Measurements from ENCODE around the gene GOLGA3. TPM values are rescaled to one million over a fixed set of nuclear protein-coding genes. Genes with fewer than 3 reads are reported as not detected.
"Not testable (repeated sequence)": the region's sequence is repeated elsewhere in the genome, so short reads cannot be mapped to it uniquely, and the experiment has no call there.

Gene GOLGA3
- total RNA-seq, 1 donor from 2014 or later, result 64.5 TPM

DNA sequence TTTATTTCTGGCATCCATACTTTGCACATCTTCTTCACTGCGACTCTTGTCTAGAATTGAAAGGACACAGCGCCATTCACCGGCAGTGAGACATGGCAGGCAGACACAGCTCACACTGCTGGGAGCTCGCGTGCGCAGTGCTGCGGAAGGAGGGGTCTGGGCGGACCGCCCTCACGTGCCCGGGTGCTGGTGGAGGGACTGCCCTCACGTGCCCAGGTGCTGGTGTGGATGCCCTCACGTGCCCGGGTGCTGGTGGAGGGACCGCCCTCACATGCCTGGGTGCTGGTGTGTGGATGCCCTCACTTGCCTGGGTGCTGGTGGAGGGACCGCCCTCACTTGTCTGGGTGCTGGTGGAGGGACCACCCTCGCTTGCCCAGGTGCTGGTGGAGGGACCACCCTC is 27.9 kb upstream of the GOLGA3 start:
- Mint-ChIP-seq H3K27me3 (ENCODE audit: low read depth) (no peaks in the 10 kb centered on the region), H3K9me3 (no peaks in the 10 kb centered on the region), H3K36me3 (ENCODE audit: low read depth) (peaks cover 55% of the 10 kb centered on the region), H3K27ac (no peak overlapping the region), H3K4me1 (ENCODE audit: low read depth) (no peaks in the 10 kb centered on the region), H3K4me3 (ENCODE audit: low read depth) (no peak overlapping the region)
- intact Hi-C loops (cut with micrococcal nuclease), result no loop called here
- DNase-seq (ENCODE audit: low spot score), result no peak

DNA sequence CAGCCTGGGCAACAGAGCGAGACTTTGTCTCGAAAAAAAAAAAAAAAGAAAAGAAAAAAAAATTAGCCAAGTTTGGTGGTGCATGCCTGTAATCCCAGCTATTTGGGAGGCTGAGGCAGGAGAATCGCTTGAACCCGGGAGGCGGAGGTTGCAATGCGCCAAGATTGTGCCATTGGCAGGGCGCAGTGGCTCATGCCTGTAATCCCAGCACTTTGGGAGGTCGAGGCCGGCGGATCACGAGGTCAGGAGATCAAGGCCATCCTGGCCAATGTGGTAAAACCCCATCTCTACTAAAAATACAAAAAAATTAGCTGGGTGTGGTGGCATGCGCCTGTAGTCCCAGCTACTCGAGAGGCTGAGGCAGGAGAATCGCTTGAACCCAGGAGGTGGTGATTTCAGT is 26.5 kb upstream of the GOLGA3 start:
- peaks cover 55% of the 10 kb centered on the region for H3K36me3 Mint-ChIP-seq (ENCODE audit: low read depth)
- H3K27me3 Mint-ChIP-seq (ENCODE audit: low read depth); DNase-seq (ENCODE audit: low spot score); intact Hi-C loops (cut with micrococcal nuclease); H3K4me1 Mint-ChIP-seq (ENCODE audit: low read depth); H3K4me3 Mint-ChIP-seq (ENCODE audit: low read depth); H3K27ac Mint-ChIP-seq; H3K9me3 Mint-ChIP-seq: not testable (repeated sequence)

DNA sequence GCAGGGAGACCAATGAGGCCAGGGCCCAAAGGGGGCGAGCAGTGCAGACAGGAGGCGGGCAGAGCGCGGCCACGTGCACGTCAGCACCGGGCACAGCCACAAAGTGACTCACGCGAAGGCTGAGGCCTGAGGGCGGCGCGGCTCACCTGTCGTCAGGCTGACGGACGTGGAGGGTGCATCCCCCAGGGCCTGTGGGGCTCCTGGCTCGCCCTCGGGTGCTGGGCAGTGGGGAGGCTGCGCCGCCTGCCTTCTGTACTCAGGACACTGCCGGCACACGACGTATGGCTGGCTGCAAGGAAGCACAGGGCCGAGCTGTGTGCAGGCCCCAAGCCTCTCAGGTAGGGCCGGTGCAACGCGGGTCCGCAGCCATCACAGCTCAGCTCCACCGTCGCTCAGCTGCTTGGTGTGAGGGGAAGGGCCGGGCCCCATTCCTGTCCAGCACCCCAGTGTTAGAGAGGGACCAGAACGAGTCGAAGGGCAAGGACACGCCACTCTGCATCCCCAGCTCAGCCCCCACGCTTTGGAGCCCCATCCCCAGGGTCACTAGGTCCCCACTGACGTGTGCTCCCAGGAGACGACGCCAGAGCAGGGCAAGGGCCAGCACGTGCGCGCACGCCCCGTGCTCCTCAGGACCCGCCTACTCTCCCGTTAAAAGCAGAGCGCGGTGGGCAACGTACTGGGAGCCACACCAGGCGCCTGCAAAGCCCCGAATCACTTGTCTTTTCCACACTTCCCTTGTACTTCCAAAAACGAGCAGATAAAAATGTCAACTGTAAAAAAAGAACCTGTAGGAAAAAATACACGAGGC is 24.8 kb upstream of the GOLGA3 start:
- Mint-ChIP-seq H3K36me3 (ENCODE audit: low read depth) (peaks cover 47% of the 10 kb centered on the region), H3K27ac (no peak overlapping the region), H3K4me3 (ENCODE audit: low read depth) (no peak overlapping the region), H3K4me1 (ENCODE audit: low read depth) (no peaks in the 10 kb centered on the region), H3K9me3 (no peaks in the 10 kb centered on the region), H3K27me3 (ENCODE audit: low read depth) (no peaks in the 10 kb centered on the region)
- intact Hi-C loops (cut with micrococcal nuclease), result no loop called here
- no peak for DNase-seq (ENCODE audit: low spot score)

DNA sequence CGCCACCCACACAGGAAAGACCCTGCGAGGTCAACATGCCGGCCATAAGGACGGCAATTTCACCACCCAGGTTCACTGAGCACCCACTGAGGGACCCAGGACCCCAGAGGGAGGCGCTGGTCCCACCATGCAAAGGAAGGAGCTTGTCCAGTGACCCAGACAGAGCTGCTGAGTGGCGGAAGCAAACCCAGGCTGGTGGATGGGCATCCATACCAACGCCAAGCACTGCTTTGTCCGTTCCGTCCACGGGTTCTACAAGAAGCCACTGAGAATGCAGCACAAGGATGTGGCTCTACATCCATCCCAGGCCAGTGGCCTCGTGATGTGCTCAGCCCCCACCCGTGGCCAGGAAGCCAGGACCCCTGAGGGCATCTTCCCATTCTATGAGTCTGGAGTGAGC is 23.8 kb upstream of the GOLGA3 start:
- no peaks in the 10 kb centered on the region for H3K27me3 Mint-ChIP-seq (ENCODE audit: low read depth)
- no peak overlapping the region for H3K4me3 Mint-ChIP-seq (ENCODE audit: low read depth)
- H3K4me1 Mint-ChIP-seq (ENCODE audit: low read depth), result no peaks in the 10 kb centered on the region
- no peaks in the 10 kb centered on the region for H3K9me3 Mint-ChIP-seq
- no peak for DNase-seq (ENCODE audit: low spot score)
- H3K27ac Mint-ChIP-seq, result no peak overlapping the region
- H3K36me3 Mint-ChIP-seq (ENCODE audit: low read depth), result peaks cover 51% of the 10 kb centered on the region
- intact Hi-C loops (cut with micrococcal nuclease), result no loop called here

DNA sequence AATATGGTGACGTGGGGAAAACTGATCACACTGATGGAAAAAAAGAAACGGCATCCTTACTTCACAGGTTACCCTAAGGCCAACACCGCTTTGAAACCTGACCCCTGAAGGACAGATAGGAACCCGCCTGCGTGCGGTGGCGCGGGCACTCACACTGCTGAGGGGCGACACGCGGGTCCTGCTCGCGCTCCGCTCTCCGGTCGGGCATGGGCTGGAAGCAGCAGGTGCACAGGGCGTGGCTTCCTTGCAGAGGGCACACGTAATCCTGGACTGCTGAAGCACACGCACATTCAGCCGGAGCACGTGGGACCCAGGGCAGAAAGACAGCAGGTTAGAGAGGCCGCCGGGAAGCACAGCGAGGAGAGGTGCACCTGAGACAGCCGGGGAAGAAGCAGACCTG is 22.8 kb upstream of the GOLGA3 start:
- H3K27ac Mint-ChIP-seq, result no peak overlapping the region
- no peaks in the 10 kb centered on the region for H3K27me3 Mint-ChIP-seq (ENCODE audit: low read depth)
- H3K36me3 Mint-ChIP-seq (ENCODE audit: low read depth), result peaks cover 56% of the 10 kb centered on the region
- H3K4me1 Mint-ChIP-seq (ENCODE audit: low read depth), result no peaks in the 10 kb centered on the region
- H3K4me3 Mint-ChIP-seq (ENCODE audit: low read depth), result no peak overlapping the region
- intact Hi-C loops (cut with micrococcal nuclease), result no loop called here
- no peak for DNase-seq (ENCODE audit: low spot score)
- no peaks in the 10 kb centered on the region for H3K9me3 Mint-ChIP-seq

DNA sequence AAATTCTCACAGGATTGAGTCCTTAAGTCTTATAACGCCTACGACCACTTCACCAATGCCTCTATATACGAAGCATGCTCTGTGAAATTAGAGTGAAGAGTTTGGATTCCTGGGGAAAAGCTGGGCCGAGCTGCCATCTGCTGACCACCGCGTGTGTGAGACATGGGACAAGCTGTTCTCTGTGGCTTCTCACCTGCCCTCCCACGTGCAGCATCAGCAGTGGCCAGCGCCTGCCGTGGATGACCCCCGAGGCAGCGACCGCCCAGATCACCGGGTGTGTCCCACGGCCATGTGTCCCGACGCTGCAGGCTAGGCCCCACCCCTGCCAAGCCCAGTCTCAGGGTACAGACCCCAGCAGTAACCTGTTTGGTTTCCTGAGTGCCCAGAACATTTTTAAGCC is 21.6 kb upstream of the GOLGA3 start:
- no peak for DNase-seq (ENCODE audit: low spot score)
- H3K4me1 Mint-ChIP-seq (ENCODE audit: low read depth), result no peaks in the 10 kb centered on the region
- H3K36me3 Mint-ChIP-seq (ENCODE audit: low read depth), result peaks cover 55% of the 10 kb centered on the region
- H3K9me3 Mint-ChIP-seq, result no peaks in the 10 kb centered on the region
- no peak overlapping the region for H3K4me3 Mint-ChIP-seq (ENCODE audit: low read depth)
- H3K27me3 Mint-ChIP-seq (ENCODE audit: low read depth), result no peaks in the 10 kb centered on the region
- intact Hi-C loops (cut with micrococcal nuclease), result no loop called here
- no peak overlapping the region for H3K27ac Mint-ChIP-seq

DNA sequence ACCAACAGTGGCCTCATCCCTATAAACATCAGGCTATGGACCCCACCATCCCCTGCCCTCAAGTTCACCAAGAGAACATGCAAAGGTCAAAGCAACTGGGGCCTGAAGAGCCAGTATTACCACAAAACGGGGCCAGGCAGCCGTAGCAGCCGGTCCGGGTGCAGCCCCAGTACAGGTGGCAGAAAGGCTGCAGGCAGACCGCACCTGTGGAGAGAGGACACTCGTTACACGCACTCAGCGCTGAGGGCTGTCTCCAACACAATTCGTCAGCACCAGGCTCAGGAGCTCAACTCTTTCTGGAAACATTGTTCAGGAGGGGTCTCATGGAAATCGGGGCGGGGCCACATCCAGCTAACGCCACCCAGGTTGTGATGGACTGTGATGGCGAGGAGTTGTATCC is 19.9 kb upstream of the GOLGA3 start:
- Mint-ChIP-seq H3K27me3 (ENCODE audit: low read depth) (no peaks in the 10 kb centered on the region), H3K27ac (no peak overlapping the region), H3K4me1 (ENCODE audit: low read depth) (no peaks in the 10 kb centered on the region), H3K9me3 (no peaks in the 10 kb centered on the region), H3K36me3 (ENCODE audit: low read depth) (peaks cover 51% of the 10 kb centered on the region), H3K4me3 (ENCODE audit: low read depth) (no peak overlapping the region)
- DNase-seq (ENCODE audit: low spot score), result no peak
- intact Hi-C loops (cut with micrococcal nuclease), result no loop called here

DNA sequence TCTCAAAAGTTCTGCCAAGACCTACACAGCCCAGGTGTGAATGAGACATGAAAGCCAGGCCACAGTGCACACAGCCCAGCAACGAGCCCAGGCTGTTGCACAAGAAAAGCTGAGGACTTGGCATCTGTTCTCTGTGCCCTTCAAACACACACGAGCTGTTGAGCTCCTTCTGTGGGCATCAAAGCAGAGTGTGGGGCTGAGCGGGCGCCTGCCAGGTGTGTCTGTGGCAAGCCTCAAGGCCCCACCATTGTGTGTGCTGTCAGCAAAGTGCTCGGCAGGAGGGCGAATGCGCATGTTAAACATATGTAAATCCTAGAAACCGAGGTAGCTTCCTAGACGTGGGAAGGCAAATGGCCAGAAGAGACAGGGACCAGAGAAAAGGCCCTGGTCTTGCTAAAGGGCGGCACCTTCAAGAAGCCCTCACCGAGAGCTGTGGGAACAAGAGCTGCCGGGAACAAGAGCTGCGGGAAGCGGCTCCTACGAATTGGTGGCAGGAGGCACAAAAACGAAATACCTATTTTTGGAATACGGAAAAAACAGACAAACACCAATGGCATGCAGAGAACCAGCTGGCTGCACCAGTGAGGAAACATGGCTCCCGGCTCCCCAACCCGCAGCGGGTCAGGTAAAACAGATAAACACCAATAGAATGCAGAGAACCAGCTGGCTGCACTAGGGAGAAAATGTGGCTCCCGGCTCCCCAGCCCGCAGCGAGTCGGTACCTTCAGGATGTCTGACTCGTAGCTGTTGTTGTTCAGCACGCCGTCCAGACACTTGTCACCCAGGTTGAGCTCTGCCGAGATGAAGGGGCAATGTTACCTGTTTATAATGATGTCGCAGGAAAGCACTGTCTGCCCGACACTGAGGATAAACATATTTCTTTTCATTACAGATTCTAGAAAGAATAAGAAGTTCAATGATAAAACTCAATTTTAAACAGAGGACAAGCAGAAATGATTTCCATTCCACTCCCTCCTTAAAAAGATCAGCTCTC is 19.0 kb upstream of the GOLGA3 start:
- DNase-seq (ENCODE audit: low spot score), result no peak
- H3K4me3 Mint-ChIP-seq (ENCODE audit: low read depth), result no peak overlapping the region
- intact Hi-C loops (cut with micrococcal nuclease), result no loop called here
- no peaks in the 10 kb centered on the region for H3K4me1 Mint-ChIP-seq (ENCODE audit: low read depth)
- no peaks in the 10 kb centered on the region for H3K27me3 Mint-ChIP-seq (ENCODE audit: low read depth)
- peaks cover 52% of the 10 kb centered on the region for H3K36me3 Mint-ChIP-seq (ENCODE audit: low read depth)
- H3K27ac Mint-ChIP-seq, result no peak overlapping the region
- no peaks in the 10 kb centered on the region for H3K9me3 Mint-ChIP-seq

DNA sequence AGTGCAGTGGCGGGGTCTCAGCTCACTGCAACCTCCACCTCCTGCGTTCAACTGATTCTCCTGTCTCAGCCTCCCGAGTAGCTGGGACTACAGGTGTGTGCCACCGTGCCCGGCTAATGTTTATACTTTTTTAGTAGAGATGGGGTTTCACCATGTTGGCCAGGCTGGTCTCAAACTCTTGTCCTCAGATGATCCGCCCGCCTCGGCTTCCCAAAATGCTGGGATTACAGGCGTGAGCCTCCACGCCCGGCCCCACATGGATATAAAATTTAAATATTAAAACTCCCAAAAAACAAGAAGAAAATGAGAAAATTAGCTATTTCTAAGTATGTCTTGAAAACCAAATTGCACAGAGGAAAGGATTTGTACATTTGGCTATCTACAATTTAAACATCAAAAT is 16.0 kb upstream of the GOLGA3 start:
- DNase-seq (ENCODE audit: low spot score); intact Hi-C loops (cut with micrococcal nuclease); H3K9me3 Mint-ChIP-seq; H3K4me1 Mint-ChIP-seq (ENCODE audit: low read depth); H3K27ac Mint-ChIP-seq; H3K27me3 Mint-ChIP-seq (ENCODE audit: low read depth); H3K4me3 Mint-ChIP-seq (ENCODE audit: low read depth): not testable (repeated sequence)
- H3K36me3 Mint-ChIP-seq (ENCODE audit: low read depth), result peaks cover 57% of the 10 kb centered on the region

DNA sequence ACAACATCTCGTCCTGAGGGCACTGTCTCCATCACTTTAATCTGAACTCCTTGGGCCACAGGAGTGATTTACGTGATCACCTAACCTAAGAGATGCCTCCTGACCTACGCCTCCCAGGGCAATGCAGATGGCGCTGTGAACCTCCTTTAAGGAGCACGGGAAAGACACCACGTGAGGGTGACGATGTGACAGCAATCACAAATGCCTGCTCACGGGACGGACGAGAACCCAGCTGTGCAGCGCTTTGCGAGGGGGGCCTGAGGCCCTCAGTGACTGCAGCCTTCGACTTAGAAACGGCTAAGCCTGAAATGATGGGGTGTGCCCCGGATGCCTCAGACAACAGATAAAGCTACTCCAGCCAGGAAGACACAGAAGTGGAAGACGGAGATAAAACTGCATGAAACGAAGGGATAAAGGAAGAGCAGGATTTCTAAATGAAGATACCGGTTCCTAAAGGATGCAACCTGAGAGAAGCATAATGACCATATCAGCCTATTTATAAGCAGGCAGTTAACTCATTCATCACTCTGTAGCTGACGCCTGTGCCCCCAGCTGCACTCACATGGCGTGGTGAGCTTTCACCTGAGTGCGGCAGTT is 13.9 kb upstream of the GOLGA3 start:
- H3K36me3 Mint-ChIP-seq (ENCODE audit: low read depth), result peaks cover 59% of the 10 kb centered on the region
- H3K4me3 Mint-ChIP-seq (ENCODE audit: low read depth), result no peak overlapping the region
- no peaks in the 10 kb centered on the region for H3K4me1 Mint-ChIP-seq (ENCODE audit: low read depth)
- intact Hi-C loops (cut with micrococcal nuclease), result no loop called here
- H3K27me3 Mint-ChIP-seq (ENCODE audit: low read depth), result no peaks in the 10 kb centered on the region
- H3K27ac Mint-ChIP-seq, result no peak overlapping the region
- DNase-seq (ENCODE audit: low spot score), result no peak
- no peaks in the 10 kb centered on the region for H3K9me3 Mint-ChIP-seq

DNA sequence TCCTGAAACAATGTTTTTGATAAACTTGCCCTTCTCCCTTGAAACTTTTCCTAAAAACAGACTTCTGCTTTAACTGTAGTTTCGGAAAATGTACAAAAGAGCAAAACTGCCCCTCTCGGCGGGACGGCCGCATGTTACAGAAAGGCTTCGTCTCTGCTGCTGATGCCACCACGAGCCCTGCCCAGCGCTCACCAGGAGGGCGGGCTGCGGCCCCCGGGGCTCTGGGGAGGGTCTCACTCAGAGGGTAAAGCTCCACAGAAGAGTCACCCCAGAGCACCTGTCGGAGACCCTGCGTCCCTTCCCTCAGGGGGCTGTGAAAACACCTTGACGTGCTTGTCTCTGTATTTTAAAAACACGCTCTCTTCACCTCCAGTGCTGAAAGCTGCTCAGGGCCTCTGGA is 12.5 kb upstream of the GOLGA3 start:
- Mint-ChIP-seq H3K9me3 (no peaks in the 10 kb centered on the region), H3K27ac (no peak overlapping the region), H3K27me3 (ENCODE audit: low read depth) (no peaks in the 10 kb centered on the region)

DNA sequence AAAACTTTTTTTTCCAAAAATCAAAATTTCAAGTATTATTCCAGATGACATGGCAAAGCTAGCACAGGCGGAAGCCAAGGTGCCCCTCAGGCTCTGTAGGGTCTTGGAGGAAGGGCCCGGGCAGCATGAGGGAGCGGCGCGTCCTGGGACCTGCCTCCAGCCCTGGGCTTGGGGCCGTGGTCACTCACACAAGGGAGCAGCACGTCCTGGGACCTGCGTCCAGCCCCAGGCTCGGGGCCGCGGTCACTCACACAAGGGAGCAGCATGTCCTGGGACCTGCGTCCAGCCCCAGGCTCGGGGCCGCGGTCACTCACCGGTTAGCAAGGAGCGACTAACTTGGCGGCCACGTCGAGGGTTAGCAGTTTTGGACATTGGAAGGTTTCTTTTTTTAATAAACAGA is 11.9 kb upstream of the GOLGA3 start:
- no peak overlapping the region for H3K27ac Mint-ChIP-seq
- no peak overlapping the region for H3K4me3 Mint-ChIP-seq (ENCODE audit: low read depth)
- peaks cover 51% of the 10 kb centered on the region for H3K36me3 Mint-ChIP-seq (ENCODE audit: low read depth)
- intact Hi-C loops (cut with micrococcal nuclease), result no loop called here
- peaks cover 5% of the 10 kb centered on the region for H3K4me1 Mint-ChIP-seq (ENCODE audit: low read depth)
- no peak for DNase-seq (ENCODE audit: low spot score)
- no peaks in the 10 kb centered on the region for H3K9me3 Mint-ChIP-seq
- no peaks in the 10 kb centered on the region for H3K27me3 Mint-ChIP-seq (ENCODE audit: low read depth)

More for the DNA sequence above, 12.5 kb upstream of the GOLGA3 start:
- Mint-ChIP-seq H3K36me3 (ENCODE audit: low read depth) (peaks cover 57% of the 10 kb centered on the region), H3K4me1 (ENCODE audit: low read depth) (peaks cover 5% of the 10 kb centered on the region), H3K4me3 (ENCODE audit: low read depth) (no peak overlapping the region)
- no peak for DNase-seq (ENCODE audit: low spot score)
- intact Hi-C loops (cut with micrococcal nuclease), result no loop called here
